ENCODE measurements around the gene MFRP.

The MFRP gene

DNA sequence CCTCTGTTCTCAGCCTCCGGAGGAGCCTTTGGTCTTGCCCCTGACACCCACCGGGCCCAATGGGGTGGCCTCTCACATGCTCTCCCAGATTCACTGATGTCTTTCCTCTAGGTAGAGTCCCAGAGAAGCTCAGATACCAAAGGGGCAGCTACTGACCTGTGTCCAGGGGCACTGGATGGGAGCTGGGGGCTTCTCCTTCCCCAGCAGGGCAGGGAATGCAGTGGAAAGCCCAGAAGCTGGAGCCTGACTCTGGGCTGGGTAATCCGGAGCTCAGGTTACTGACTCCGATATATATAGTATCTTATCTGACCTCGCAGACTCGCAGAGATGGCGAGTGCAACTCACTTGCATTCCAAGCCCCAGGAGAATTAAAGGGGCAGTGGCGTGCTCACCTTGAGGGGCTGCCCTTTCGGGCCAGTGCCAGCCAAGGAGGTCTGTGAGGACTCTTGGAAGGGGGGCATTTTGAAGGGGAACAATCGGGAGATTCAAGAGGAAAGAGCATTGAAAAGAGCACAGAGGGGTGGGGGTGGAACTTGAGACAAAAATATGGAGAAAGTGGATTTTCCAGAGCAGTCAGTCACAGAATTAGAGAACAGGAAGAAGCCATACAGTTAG is 32.5 kb upstream of the MFRP start:
- Histone ChIP-seq H3K9me3 (ENCODE audit: insufficient read depth, low read length) (no peaks in the 10 kb centered on the region), H3K27me3 (ENCODE audit: low read length) (no peaks in the 10 kb centered on the region), H3K27ac (ENCODE audit: low read depth, low read length) (no peak overlapping the region), H3F3A (ENCODE audit: insufficient read depth) (no peaks in the 10 kb centered on the region), H3K79me2 (ENCODE audit: insufficient read depth, low read length) (no peaks in the 10 kb centered on the region), H3K36me3 (ENCODE audit: low read length) (no peaks in the 10 kb centered on the region), H3K4me2 (ENCODE audit: low read depth, low read length, poor library complexity, severe bottlenecking) (no peak overlapping the region), H2AFZ (ENCODE audit: low read depth, low read length, severe bottlenecking) (no peak overlapping the region), H4K20me1 (ENCODE audit: low read depth, low read length) (no peaks in the 10 kb centered on the region), H3K4me3 (ENCODE audit: insufficient read depth, low read length, poor library complexity, severe bottlenecking) (no peak overlapping the region), H3K9ac (ENCODE audit: low read length) (no peak overlapping the region), H3K9me2 (replicated peaks; ENCODE audit: insufficient read depth, low read length) (no peaks in the 10 kb centered on the region)
- TF ChIP-seq, protein P1, sequence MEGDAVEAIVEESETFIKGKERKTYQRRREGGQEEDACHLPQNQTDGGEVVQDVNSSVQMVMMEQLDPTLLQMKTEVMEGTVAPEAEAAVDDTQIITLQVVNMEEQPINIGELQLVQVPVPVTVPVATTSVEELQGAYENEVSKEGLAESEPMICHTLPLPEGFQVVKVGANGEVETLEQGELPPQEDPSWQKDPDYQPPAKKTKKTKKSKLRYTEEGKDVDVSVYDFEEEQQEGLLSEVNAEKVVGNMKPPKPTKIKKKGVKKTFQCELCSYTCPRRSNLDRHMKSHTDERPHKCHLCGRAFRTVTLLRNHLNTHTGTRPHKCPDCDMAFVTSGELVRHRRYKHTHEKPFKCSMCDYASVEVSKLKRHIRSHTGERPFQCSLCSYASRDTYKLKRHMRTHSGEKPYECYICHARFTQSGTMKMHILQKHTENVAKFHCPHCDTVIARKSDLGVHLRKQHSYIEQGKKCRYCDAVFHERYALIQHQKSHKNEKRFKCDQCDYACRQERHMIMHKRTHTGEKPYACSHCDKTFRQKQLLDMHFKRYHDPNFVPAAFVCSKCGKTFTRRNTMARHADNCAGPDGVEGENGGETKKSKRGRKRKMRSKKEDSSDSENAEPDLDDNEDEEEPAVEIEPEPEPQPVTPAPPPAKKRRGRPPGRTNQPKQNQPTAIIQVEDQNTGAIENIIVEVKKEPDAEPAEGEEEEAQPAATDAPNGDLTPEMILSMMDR (IDR thresholded peaks at IDR 0.05; ENCODE audit: insufficient read depth, low read length, poor library complexity, severe bottlenecking), result no peak
- no peak for TF ChIP-seq EZH2phosphoT487 (conservative IDR thresholded peaks at IDR 0.05; ENCODE audit: low read length)

DNA sequence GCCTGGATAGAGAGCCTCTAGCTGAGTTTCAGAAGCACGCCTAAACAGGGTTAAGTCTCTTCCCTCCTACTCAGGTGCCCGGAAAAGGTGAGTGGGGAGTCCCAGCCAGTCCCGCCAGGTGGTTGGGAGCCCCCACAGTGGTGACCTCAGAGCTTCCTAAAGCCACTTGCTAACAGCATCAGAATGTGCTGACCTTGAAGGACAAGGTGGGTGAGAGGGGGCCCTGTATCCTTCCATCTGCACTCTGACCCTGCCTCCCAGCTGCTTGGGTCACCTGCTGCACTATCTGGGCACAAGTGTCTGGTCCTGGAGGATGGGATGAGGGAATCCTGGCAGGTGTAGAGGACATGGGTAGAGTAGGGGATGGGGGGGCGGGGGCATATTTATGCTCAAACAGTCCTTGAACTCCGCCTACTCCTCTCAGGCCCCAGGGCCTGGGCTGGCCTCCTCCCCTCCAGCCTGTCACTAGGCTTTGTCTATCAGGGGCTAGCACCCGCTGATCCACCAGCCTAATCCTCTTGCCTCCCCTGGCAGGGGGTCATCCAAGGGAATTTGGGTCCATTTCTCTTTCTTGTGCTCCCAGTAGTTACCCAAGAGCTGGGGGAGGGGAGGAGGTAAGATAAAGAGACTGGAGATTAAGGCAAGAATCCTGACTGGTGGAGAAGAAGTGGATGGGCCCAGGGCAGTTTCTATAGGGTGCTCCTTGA is 31.6 kb upstream of the MFRP start:
- Histone ChIP-seq H3K9ac (ENCODE audit: low read length) (no peak overlapping the region), H3K36me3 (ENCODE audit: low read length) (no peaks in the 10 kb centered on the region), H3K27me3 (ENCODE audit: low read length) (no peaks in the 10 kb centered on the region), H3F3A (ENCODE audit: insufficient read depth) (no peaks in the 10 kb centered on the region), H3K4me3 (ENCODE audit: insufficient read depth, low read length, poor library complexity, severe bottlenecking) (no peak overlapping the region), H3K4me2 (ENCODE audit: low read depth, low read length, poor library complexity, severe bottlenecking) (no peak overlapping the region), H3K27ac (ENCODE audit: low read depth, low read length) (no peak overlapping the region), H3K9me2 (replicated peaks; ENCODE audit: insufficient read depth, low read length) (no peaks in the 10 kb centered on the region), H3K9me3 (ENCODE audit: insufficient read depth, low read length) (no peaks in the 10 kb centered on the region), H3K79me2 (ENCODE audit: insufficient read depth, low read length) (no peaks in the 10 kb centered on the region), H4K20me1 (ENCODE audit: low read depth, low read length) (no peaks in the 10 kb centered on the region), H2AFZ (ENCODE audit: low read depth, low read length, severe bottlenecking) (no peak overlapping the region)
- TF ChIP-seq EZH2phosphoT487 (conservative IDR thresholded peaks at IDR 0.05; ENCODE audit: low read length), result no peak
- TF ChIP-seq, protein P1 (IDR thresholded peaks at IDR 0.05; ENCODE audit: insufficient read depth, low read length, poor library complexity, severe bottlenecking), result no peak

DNA sequence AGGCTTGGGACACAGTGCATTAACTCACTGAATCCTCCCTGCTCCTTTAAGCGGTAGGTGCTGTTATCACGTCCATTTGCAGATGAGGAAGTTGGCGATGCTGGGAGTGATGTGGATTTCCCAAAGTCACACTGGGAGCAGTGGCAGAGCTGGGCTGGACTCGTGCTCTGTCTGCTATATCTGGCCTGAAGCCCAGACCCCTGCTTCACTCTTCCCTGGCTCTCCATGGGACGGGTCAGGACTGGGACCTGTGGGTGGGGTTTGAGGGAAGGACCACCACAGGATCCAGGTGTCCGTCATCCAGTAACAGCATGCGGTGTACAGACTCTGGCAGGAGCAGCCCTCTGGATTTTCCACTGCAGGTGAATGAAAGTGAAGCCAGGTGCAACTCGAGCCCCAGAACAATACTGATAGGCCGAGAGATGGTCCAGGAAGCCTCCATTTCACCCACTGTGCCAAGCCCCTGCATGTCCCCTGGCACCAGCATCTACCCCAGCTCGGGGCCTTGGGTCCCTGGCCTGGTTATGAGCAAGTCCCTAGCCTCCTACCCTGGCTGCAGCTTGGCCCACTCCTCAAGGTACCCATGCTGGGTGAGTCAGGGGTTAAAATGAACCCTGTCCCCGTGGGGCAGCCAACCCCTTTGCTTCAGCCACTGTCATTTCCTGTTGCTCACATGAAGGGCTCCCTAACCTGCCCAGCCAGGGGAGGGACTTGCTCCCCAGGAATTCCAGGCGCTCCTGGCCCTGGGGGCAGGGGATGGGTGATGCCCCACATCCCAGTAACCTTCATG is 30.8 kb upstream of the MFRP start:
- H3K9me3 ChIP-seq (ENCODE audit: insufficient read depth, low read length), result no peaks in the 10 kb centered on the region
- H3K4me3 ChIP-seq (ENCODE audit: insufficient read depth, low read length, poor library complexity, severe bottlenecking), result no peak overlapping the region
- H3K4me2 ChIP-seq (ENCODE audit: low read depth, low read length, poor library complexity, severe bottlenecking), result no peak overlapping the region
- no peaks in the 10 kb centered on the region for H3K36me3 ChIP-seq (ENCODE audit: low read length)
- H2AFZ ChIP-seq (ENCODE audit: low read depth, low read length, severe bottlenecking), result no peak overlapping the region
- no peaks in the 10 kb centered on the region for H3K9me2 ChIP-seq (replicated peaks; ENCODE audit: insufficient read depth, low read length)
- H3K9ac ChIP-seq (ENCODE audit: low read length), result no peak overlapping the region
- TF ChIP-seq, protein P1 (IDR thresholded peaks at IDR 0.05; ENCODE audit: insufficient read depth, low read length, poor library complexity, severe bottlenecking), result no peak
- no peaks in the 10 kb centered on the region for H3K27me3 ChIP-seq (ENCODE audit: low read length)
- H3K27ac ChIP-seq (ENCODE audit: low read depth, low read length), result no peak overlapping the region
- H4K20me1 ChIP-seq (ENCODE audit: low read depth, low read length), result no peaks in the 10 kb centered on the region
- H3K79me2 ChIP-seq (ENCODE audit: insufficient read depth, low read length), result no peaks in the 10 kb centered on the region
- H3F3A ChIP-seq (ENCODE audit: insufficient read depth), result no peaks in the 10 kb centered on the region
